Endothelial cell (in vitro differentiated cells): ENCODE data around the gene SELP. TPM values are rescaled to one million over a fixed set of nuclear protein-coding genes. Genes with fewer than 3 reads are reported as not detected.
"Not testable (repeated sequence)": the region's sequence is repeated elsewhere in the genome, so short reads cannot be mapped to it uniquely, and the experiment has no call there.

Experiments used
- DNase-seq: peaks from one replicate; pipeline ENCODE4 v3.0.0; 2021; ENCODE audit warnings: low spot score
- H3K27ac Mint-ChIP-seq: one replicate; pipeline ENCODE4 v1.8.0; 2021; ENCODE audit warnings: mixed read lengths, inconsistent platforms; ENCODE audit not compliant: unreplicated experiment
- H3K27me3 Mint-ChIP-seq: one replicate; pipeline ENCODE4 v1.8.0; 2021; ENCODE audit warnings: mild to moderate bottlenecking, moderate library complexity, mixed read lengths, inconsistent platforms; ENCODE audit not compliant: unreplicated experiment
- H3K36me3 Mint-ChIP-seq: one replicate; pipeline ENCODE4 v1.8.0; 2021; ENCODE audit warnings: mild to moderate bottlenecking, low read depth, mixed read lengths, inconsistent platforms; ENCODE audit not compliant: unreplicated experiment
- H3K4me1 Mint-ChIP-seq: one replicate; pipeline ENCODE4 v1.8.0; 2021; ENCODE audit warnings: mild to moderate bottlenecking, mixed read lengths, inconsistent platforms; ENCODE audit not compliant: unreplicated experiment
- H3K4me3 Mint-ChIP-seq: one replicate; pipeline ENCODE4 v1.8.0; 2021; ENCODE audit warnings: mild to moderate bottlenecking, mixed read lengths, inconsistent platforms; ENCODE audit not compliant: unreplicated experiment
- H3K9me3 Mint-ChIP-seq: one replicate; pipeline ENCODE4 v1.8.0; 2021; ENCODE audit warnings: mixed read lengths, inconsistent platforms; ENCODE audit not compliant: unreplicated experiment
- long read RNA-seq: library from polyadenylated mRNA; unstranded; transcript quantifications from one replicate; pipeline ENCODE4 v2.0.0, GENCODE V29; 2020; ENCODE audit not compliant: unreplicated experiment
- total RNA-seq: library from RNA; stranded (reverse); fragmentation: NEBNext Ultra II Directional; extraction: Animal tissue kit (Norgen Biotek cat#: 25700); gene quantifications from one replicate; pipeline ENCODE4 v1.2.1, GENCODE V29; 2021; ENCODE audit not compliant: unreplicated experiment
- TF ChIP-seq, protein P1 (sequence below): fragments of 200-600 bp; sonication (generic); IDR thresholded peaks from one replicate; pipeline ENCODE4 v1.5.0; 2021; ENCODE audit warnings: antibody characterized with exemption; ENCODE audit not compliant: unreplicated experiment

The SELP gene
- 0.21 TPM for total RNA-seq
- long read RNA-seq = 0 reads

DNA sequence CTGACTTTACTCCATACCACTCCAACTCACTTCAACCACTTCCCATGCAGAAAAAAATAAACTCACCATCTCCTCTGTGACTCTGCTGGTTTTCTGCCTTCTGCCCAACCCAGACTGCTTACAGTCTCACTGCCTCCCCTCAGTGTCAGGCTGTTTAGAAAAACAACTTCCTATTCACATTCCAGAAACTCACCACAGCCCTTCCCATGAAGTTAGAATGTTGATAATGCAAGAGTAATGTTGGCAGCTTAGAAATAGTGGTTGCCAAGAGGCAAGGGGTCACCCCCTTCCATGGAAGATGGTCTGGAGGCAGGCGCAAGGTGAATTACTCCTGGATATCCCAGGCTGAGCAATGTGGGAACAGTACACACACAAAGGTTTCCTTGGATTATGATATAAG lies at the start of gene SELP:
Gene SELP (minus strand): TSS at position 119 of the 400 bp plus-strand sequence. CDS start 50 bp downstream, at position 69.
- Mint-ChIP-seq H3K9me3 (peaks cover 7% of the 10 kb centered on the region), H3K4me1 (peaks cover 12% of the 10 kb centered on the region), H3K4me3 (no peak within 1 kb of the TSS), H3K27ac (no peak within 1 kb of the TSS), H3K36me3 (no peaks in the 10 kb centered on the region), H3K27me3 (peaks cover 1% of the 10 kb centered on the region)
- DNase-seq = no peak
- TF ChIP-seq, protein P1, sequence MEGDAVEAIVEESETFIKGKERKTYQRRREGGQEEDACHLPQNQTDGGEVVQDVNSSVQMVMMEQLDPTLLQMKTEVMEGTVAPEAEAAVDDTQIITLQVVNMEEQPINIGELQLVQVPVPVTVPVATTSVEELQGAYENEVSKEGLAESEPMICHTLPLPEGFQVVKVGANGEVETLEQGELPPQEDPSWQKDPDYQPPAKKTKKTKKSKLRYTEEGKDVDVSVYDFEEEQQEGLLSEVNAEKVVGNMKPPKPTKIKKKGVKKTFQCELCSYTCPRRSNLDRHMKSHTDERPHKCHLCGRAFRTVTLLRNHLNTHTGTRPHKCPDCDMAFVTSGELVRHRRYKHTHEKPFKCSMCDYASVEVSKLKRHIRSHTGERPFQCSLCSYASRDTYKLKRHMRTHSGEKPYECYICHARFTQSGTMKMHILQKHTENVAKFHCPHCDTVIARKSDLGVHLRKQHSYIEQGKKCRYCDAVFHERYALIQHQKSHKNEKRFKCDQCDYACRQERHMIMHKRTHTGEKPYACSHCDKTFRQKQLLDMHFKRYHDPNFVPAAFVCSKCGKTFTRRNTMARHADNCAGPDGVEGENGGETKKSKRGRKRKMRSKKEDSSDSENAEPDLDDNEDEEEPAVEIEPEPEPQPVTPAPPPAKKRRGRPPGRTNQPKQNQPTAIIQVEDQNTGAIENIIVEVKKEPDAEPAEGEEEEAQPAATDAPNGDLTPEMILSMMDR = no peak

DNA sequence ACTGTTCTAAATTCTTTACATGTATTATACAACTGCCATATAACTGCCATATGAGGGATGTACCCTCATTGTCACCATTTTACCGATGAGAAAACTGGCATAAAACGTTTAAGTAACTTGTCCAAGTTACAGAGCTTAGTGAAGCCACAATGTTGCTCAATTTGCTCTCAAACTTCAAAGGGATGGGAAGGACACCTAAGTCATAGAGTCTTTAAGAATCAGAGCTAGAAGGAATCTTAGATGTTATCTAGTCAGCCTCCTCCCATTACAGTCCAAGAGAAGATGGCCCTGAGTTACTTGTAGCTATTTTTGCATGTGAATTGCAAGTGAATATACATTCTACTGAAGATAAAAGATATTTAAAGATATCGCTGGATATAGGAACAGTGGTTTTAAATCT lies 49.8 kb upstream of the SELP start:
- peaks cover 4% of the 10 kb centered on the region for H3K4me1 Mint-ChIP-seq
- no peak overlapping the region for H3K27ac Mint-ChIP-seq
- no peaks in the 10 kb centered on the region for H3K27me3 Mint-ChIP-seq
- no peak overlapping the region for H3K4me3 Mint-ChIP-seq
- no peaks in the 10 kb centered on the region for H3K36me3 Mint-ChIP-seq
- no peaks in the 10 kb centered on the region for H3K9me3 Mint-ChIP-seq
- DNase-seq = no peak
- TF ChIP-seq, protein P1 = no peak

DNA sequence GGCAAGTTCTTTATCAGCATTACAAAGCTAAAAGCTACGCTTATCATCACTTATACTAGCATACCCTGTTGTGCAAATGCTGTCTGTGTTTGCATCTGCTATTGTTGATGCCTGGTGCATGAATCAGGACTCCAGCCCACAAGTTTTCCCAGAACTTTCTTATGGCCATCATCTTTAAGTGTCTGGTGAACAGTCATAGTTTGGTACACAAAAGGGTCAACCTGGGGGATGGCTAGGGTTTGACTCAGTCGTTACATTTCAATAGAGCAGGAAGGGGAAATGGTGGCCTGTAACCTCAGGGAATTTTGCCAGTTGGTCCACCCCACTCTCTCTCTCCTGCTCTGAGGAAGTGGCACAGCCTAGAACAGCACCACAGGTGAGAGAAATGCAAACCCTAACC lies 46.1 kb upstream of the SELP start:
- TF ChIP-seq, protein P1 = no peak
- no peak overlapping the region for H3K27ac Mint-ChIP-seq
- H3K27me3 Mint-ChIP-seq = no peaks in the 10 kb centered on the region
- H3K9me3 Mint-ChIP-seq = no peaks in the 10 kb centered on the region
- H3K4me1 Mint-ChIP-seq = peaks cover 9% of the 10 kb centered on the region
- no peaks in the 10 kb centered on the region for H3K36me3 Mint-ChIP-seq
- no peak overlapping the region for H3K4me3 Mint-ChIP-seq
- DNase-seq = no peak

DNA sequence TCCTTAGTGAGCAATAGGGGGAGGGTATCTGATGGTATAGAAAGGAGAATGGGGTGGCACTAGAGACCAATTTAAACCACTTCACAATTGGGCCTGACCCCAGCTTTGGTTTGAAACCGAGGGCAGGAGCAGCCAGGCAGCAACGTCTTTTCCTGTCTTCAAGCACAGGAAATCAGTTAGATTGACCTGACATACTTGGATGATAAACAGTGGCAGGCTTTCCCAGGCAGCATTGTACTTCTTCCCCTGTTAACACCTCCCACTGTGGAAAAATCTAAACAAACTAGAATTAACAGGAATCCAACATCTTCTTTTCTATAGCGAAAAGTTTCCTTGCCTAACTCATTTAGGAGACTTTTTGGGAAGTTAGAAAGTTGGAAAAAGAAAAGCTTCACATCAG lies 40.9 kb upstream of the SELP start:
- Mint-ChIP-seq H3K27me3 (peaks cover 2% of the 10 kb centered on the region), H3K36me3 (no peaks in the 10 kb centered on the region), H3K4me3 (no peak overlapping the region), H3K9me3 (no peaks in the 10 kb centered on the region), H3K4me1 (peaks cover 21% of the 10 kb centered on the region), H3K27ac (peak overlapping the region; percentile 38)
- DNase-seq = no peak
- TF ChIP-seq, protein P1 = no peak

DNA sequence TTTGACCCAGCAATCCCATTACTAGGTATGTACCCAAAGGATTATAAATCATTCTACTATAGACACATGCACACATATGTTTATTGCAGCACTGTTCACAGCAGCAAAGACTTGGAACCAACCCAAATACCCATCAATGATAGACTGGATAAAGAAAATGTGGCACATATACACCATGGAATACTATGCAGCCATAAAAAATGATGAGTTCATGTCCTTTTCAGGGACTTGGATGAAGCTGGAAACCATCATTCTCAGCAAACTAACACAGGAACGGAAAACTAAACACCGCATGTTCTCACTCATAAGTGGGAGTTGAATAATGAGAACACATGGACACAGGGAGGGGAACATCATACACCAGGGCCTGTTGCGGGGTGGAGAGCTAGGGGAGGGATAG lies 40.3 kb upstream of the SELP start:
- H3K27me3 Mint-ChIP-seq, H3K9me3 Mint-ChIP-seq, DNase-seq, H3K36me3 Mint-ChIP-seq, H3K4me3 Mint-ChIP-seq: not testable (repeated sequence)
- Mint-ChIP-seq H3K4me1 (peaks cover 21% of the 10 kb centered on the region), H3K27ac (peak overlapping the region; percentile 38)

DNA sequence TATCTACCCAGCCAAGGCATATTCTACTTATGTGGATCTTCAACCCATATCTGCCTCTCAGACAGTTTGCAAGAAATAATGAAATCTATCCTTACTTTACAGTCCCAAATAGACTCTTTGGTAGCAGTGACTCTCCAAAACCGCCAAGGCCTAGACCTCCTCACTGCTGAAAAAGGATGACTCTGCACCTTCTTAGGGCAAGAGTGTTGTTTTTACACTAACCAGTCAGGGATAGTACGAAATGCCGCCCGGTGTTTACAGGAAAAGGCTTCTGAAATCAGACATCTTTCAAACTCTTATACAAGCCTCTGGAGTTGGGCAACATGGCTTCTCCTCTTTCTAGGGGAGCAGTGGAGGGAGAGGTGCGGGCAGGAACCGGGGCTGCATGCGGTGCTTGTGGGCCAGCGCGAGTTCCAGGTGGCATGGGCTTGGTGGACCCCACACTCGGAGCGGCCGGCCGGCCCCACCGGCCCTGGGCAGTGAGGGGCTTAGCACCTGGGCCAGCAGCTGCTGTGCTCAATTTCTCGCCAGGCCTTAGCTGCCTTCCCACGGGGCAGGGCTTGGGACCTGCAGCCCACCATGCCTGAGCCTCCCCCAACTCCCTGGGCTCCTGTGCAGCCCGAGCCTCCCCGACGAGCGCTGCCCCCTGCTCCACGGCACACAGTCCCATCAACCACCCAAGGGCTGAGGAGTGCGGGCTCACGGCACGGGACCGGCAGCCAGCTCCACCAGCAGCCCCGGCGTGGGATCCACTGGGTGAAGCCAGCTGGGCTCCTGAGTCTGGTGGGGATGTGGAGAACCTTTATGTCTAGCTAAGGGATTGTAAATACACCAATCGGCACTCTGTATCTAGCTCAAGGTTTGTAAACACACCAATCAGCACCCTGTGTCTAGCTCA lies 38.0 kb upstream of the SELP start:
- peaks cover 21% of the 10 kb centered on the region for H3K4me1 Mint-ChIP-seq
- not testable (repeated sequence) for H3K9me3 Mint-ChIP-seq, DNase-seq, H3K27me3 Mint-ChIP-seq, H3K4me3 Mint-ChIP-seq, H3K27ac Mint-ChIP-seq, H3K36me3 Mint-ChIP-seq

DNA sequence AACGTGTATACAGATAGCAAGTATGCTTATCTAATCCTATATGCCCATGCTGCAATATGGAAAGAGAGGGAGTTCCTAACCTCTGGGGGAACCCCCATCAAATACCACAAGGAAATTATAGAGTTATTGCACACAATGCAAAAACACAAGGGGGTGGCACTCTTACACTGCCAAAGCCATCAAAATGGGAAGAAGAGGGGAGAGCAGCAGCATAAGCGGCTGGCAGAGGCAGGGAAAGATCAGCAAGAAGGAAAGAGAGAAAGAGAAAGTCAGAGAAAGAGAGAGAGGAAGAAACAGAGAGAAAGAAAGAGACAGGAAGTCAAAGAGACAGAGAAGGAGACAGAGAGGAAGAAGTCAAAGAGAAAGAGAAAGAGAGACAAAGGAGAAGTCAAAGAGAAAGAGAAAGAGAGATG lies 37.3 kb upstream of the SELP start:
- H3K4me3 Mint-ChIP-seq, DNase-seq, H3K9me3 Mint-ChIP-seq, H3K27ac Mint-ChIP-seq, H3K27me3 Mint-ChIP-seq, H3K36me3 Mint-ChIP-seq: not testable (repeated sequence)
- H3K4me1 Mint-ChIP-seq = peaks cover 23% of the 10 kb centered on the region

DNA sequence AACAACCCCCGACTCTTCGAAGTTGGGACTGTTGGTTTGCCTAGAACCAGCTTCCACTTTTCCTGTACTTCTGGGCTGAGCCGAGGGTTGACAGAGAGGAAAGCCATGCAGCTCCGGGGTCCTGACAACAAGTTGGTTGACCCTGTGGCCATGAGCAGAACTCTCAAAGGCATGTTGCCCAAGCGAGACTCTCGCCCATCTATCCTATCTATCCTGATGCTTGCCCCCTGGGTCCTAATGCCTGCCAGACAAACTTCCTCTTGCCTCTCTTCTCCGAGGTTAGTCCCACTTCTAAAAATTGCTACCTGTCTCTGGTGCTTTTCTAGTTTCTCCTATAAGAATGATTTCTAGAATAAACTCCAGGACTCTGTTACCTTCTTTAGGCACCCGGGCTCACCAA lies 32.8 kb upstream of the SELP start:
- not testable (repeated sequence) for H3K27ac Mint-ChIP-seq, H3K4me1 Mint-ChIP-seq, DNase-seq, H3K9me3 Mint-ChIP-seq, H3K27me3 Mint-ChIP-seq, H3K4me3 Mint-ChIP-seq, H3K36me3 Mint-ChIP-seq
